ENCODE measurements around the gene MYO1D.

MYO1D gene

DNA sequence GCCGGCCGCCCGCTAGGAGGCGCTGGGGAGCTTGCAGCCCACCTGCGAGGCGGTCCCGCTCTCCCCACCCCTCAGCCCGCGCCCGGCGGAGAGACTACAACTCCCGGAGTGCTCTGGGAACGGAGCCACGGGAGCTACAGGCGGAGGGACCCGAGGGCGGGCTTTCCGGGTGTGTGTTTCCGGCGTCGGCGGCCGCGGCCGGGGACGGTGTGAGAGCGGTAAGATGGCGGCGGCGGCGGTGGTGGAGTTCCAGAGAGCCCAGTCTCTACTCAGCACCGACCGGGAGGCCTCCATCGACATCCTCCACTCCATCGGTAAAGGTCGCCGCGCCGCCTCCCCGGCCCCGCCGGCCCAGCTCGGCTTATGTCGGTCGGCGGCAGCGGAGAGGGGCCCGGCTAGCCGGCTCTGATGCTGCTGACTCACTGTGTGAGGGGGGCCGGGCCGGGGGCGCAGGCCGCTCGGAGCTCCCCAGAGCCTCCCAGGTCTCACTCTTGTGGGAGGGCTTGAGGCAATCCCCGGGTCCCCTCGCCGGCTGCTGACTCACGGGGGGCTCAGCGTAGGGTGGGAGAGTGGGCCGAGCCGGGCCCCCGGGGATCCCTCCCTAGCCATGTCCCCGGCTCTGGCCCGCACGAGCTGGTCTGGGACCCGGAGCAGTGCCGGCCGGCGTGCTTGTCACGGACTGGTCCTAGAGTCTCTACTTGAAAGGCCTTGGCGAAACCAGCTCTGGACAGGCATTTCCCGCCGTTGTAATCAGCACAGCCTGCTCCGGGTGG lies 432.4 kb downstream of the MYO1D start, which contains the start of gene PSMD11:
PSMD11 (plus strand) TSS at position 210 of the 773 bp plus-strand sequence; CDS start at position 224, 14 bp downstream.
- DNase-seq, result peak; percentile 99

- no peak for DNase-seq
These were observed 433.1 kb downstream of the MYO1D start for GRCh38 chr17:32443827-32444300.
